ENCODE results near the gene SRPRA. TPM values are rescaled to one million over a fixed set of nuclear protein-coding genes. Genes with fewer than 3 reads are reported as not detected.

The SRPRA gene
- total and polyA plus RNA-seq, 2 donors (not counting 1 experiment from before 2014, with no cell fraction given) = 52.8 to 134 TPM

DNA sequence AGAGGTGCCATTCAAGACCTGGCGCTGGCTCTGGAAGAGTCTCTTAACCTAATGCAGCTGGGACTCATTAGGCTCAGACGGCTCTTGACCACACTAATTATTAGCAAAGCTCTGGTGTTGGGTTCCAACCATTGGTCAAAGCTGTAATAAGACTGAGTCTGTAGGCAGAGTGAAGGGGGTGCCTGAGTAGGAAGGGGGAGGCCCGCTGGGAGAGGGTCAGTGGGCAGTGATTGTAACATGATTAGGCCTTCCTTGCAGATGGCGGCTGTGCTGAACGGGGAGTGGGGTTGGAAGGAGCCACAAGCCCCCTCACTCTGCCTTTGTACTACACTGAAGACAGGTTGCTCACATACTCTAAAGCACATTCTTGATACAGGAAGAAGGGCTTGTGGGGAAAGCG lies 5.2 kb downstream of the SRPRA start:
- no peak overlapping the region for H3K4me2 ChIP-seq (ENCODE audit: extremely low read depth, insufficient read depth, low read length)
- no peak overlapping the region for H2AFZ ChIP-seq (ENCODE audit: low read length)
- H3K4me1 ChIP-seq (ENCODE audit: control insufficient read depth, extremely low read depth, insufficient read depth, low read length) = peaks cover 2% of the 10 kb centered on the region
- H3K9ac ChIP-seq (ENCODE audit: insufficient read depth, low read length) = no peak overlapping the region
- peaks cover 15% of the 10 kb centered on the region for H3K79me2 ChIP-seq (ENCODE audit: control insufficient read depth, insufficient read depth, low read length)
- no peaks in the 10 kb centered on the region for H4K20me1 ChIP-seq (ENCODE audit: control insufficient read depth, extremely low read depth, insufficient read depth, low read length)
- H3K9me3 ChIP-seq (ENCODE audit: control insufficient read depth, insufficient read depth, low read depth, low read length) = no peaks in the 10 kb centered on the region
- peaks cover 43% of the 10 kb centered on the region for H3K36me3 ChIP-seq (ENCODE audit: control insufficient read depth, insufficient read depth, low read length)
- H3K27me3 ChIP-seq (ENCODE audit: control insufficient read depth, insufficient read depth, low read length) = no peaks in the 10 kb centered on the region
- TF ChIP-seq, protein P1, sequence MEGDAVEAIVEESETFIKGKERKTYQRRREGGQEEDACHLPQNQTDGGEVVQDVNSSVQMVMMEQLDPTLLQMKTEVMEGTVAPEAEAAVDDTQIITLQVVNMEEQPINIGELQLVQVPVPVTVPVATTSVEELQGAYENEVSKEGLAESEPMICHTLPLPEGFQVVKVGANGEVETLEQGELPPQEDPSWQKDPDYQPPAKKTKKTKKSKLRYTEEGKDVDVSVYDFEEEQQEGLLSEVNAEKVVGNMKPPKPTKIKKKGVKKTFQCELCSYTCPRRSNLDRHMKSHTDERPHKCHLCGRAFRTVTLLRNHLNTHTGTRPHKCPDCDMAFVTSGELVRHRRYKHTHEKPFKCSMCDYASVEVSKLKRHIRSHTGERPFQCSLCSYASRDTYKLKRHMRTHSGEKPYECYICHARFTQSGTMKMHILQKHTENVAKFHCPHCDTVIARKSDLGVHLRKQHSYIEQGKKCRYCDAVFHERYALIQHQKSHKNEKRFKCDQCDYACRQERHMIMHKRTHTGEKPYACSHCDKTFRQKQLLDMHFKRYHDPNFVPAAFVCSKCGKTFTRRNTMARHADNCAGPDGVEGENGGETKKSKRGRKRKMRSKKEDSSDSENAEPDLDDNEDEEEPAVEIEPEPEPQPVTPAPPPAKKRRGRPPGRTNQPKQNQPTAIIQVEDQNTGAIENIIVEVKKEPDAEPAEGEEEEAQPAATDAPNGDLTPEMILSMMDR (conservative IDR thresholded peaks at IDR 0.05 in 1 of 2, IDR thresholded peaks at IDR 0.05 in 1 of 2; ENCODE audit: low read depth in 1 of 2, low read length in 2 of 2) = no peak
- no peak for TF ChIP-seq EZH2 (IDR thresholded peaks at IDR 0.05; ENCODE audit: low read length, missing control alignments)
- no peak for DNase-seq (ENCODE audit: low read depth in 2 of 2)
- H3K27ac ChIP-seq (ENCODE audit: insufficient read depth, low read length) = no peak overlapping the region
- H3K4me3 ChIP-seq (replicated peaks in 1 of 4; ENCODE audit: control extremely low read depth in 1 of 4, insufficient read depth in 1 of 4, low read depth in 3 of 4, low read length in 4 of 4) = no peak overlapping the region

GRCh38 chr11:126262216-126262615 lies 6.5 kb downstream of the SRPRA start:
- TF ChIP-seq EZH2 (IDR thresholded peaks at IDR 0.05; ENCODE audit: low read length, missing control alignments) = no peak
- no peaks in the 10 kb centered on the region for H3K9me3 ChIP-seq (ENCODE audit: control insufficient read depth, insufficient read depth, low read depth, low read length)
- peaks cover 45% of the 10 kb centered on the region for H3K36me3 ChIP-seq (ENCODE audit: control insufficient read depth, insufficient read depth, low read length)

GRCh38 chr11:126257764-126258163 lies 10.9 kb downstream of the SRPRA start:
- no peak overlapping the region for H3K27ac ChIP-seq (ENCODE audit: insufficient read depth, low read length)
- H3K4me1 ChIP-seq (ENCODE audit: control insufficient read depth, extremely low read depth, insufficient read depth, low read length) = peaks cover 3% of the 10 kb centered on the region
- no peak for TF ChIP-seq EZH2 (IDR thresholded peaks at IDR 0.05; ENCODE audit: low read length, missing control alignments)
- TF ChIP-seq, protein P1 (conservative IDR thresholded peaks at IDR 0.05 in 1 of 2, IDR thresholded peaks at IDR 0.05 in 1 of 2; ENCODE audit: low read depth in 1 of 2, low read length in 2 of 2) = no peak
- H3K4me2 ChIP-seq (ENCODE audit: extremely low read depth, insufficient read depth, low read length) = no peak overlapping the region
- H3K79me2 ChIP-seq (ENCODE audit: control insufficient read depth, insufficient read depth, low read length) = no peaks in the 10 kb centered on the region
- H3K9ac ChIP-seq (ENCODE audit: insufficient read depth, low read length) = no peak overlapping the region
- peak; percentile 35 to 78 for DNase-seq (ENCODE audit: low read depth in 2 of 2)
- H4K20me1 ChIP-seq (ENCODE audit: control insufficient read depth, extremely low read depth, insufficient read depth, low read length) = no peaks in the 10 kb centered on the region
- H3K27me3 ChIP-seq (ENCODE audit: control insufficient read depth, insufficient read depth, low read length) = no peaks in the 10 kb centered on the region
- no peaks in the 10 kb centered on the region for H3K9me3 ChIP-seq (ENCODE audit: control insufficient read depth, insufficient read depth, low read depth, low read length)
- peaks cover 13% of the 10 kb centered on the region for H3K36me3 ChIP-seq (ENCODE audit: control insufficient read depth, insufficient read depth, low read length)
- H2AFZ ChIP-seq (ENCODE audit: low read length) = no peak overlapping the region
- H3K4me3 ChIP-seq (replicated peaks in 1 of 4; ENCODE audit: control extremely low read depth in 1 of 4, insufficient read depth in 1 of 4, low read depth in 3 of 4, low read length in 4 of 4) = no peak overlapping the region

More at GRCh38 chr11:126262216-126262615, 6.5 kb downstream of the SRPRA start:
- H3K9ac ChIP-seq (ENCODE audit: insufficient read depth, low read length) = no peak overlapping the region
- no peaks in the 10 kb centered on the region for H3K27me3 ChIP-seq (ENCODE audit: control insufficient read depth, insufficient read depth, low read length)
- no peak overlapping the region for H3K4me3 ChIP-seq (replicated peaks in 1 of 4; ENCODE audit: control extremely low read depth in 1 of 4, insufficient read depth in 1 of 4, low read depth in 3 of 4, low read length in 4 of 4)
- H3K4me2 ChIP-seq (ENCODE audit: extremely low read depth, insufficient read depth, low read length) = no peak overlapping the region
- H4K20me1 ChIP-seq (ENCODE audit: control insufficient read depth, extremely low read depth, insufficient read depth, low read length) = no peaks in the 10 kb centered on the region
- no peak for DNase-seq (ENCODE audit: low read depth in 2 of 2)
- H3K4me1 ChIP-seq (ENCODE audit: control insufficient read depth, extremely low read depth, insufficient read depth, low read length) = peaks cover 3% of the 10 kb centered on the region
- H2AFZ ChIP-seq (ENCODE audit: low read length) = no peak overlapping the region
- H3K79me2 ChIP-seq (ENCODE audit: control insufficient read depth, insufficient read depth, low read length) = peaks cover 3% of the 10 kb centered on the region
- H3K27ac ChIP-seq (ENCODE audit: insufficient read depth, low read length) = no peak overlapping the region
